Activated CD8-positive, alpha-beta T cell treated with anti-CD3 and anti-CD28 coated beads, Interleukin-2, amount 10 ng/mL, durations not matched to agents 7 days and 5 days (primary cell): ENCODE measurements around the gene LOXL3. TPM values are rescaled to one million over a fixed set of nuclear protein-coding genes. Genes with fewer than 3 reads are reported as not detected.

Experiments used
- ATAC-seq: fragments of 150-1000 bp; cut with Tn5 transposase; one replicate; pipeline ENCODE4 v1.10.0; 2021; ENCODE audit warnings: moderate library complexity
- CTCF ChIA-PET: fragments of 350-600 bp; sonication (Branson Sonifier 250); formaldehyde crosslinking; loops from one replicate; lab custom pipeline; 2021; ENCODE audit warnings: antibody characterized with exemption; lab: Charles Lee
- POLR2A ChIA-PET: fragments of 350-600 bp; sonication (Branson Sonifier 250); formaldehyde crosslinking; loops from one replicate; lab custom pipeline; 2021; ENCODE audit warnings: antibody characterized with exemption; lab: Charles Lee
- DNase-seq: peaks from one replicate; pipeline ENCODE4 v3.0.0-alpha.2; 2020
- H3K27ac Mint-ChIP-seq: one replicate; pipeline ENCODE4 v1.8.0; 2021; ENCODE audit warnings: mild to moderate bottlenecking, mixed read lengths
- H3K27me3 Mint-ChIP-seq: one replicate; pipeline ENCODE4 v1.8.0; 2021; ENCODE audit warnings: low read depth, mixed read lengths
- H3K36me3 Mint-ChIP-seq: one replicate; pipeline ENCODE4 v1.8.0; 2021; ENCODE audit warnings: low read depth, mixed read lengths
- H3K4me1 Mint-ChIP-seq: one replicate; pipeline ENCODE4 v1.8.0; 2021; ENCODE audit warnings: low read depth, mixed read lengths
- H3K4me3 Mint-ChIP-seq: one replicate; pipeline ENCODE4 v1.8.0; 2021; ENCODE audit warnings: mild to moderate bottlenecking, mixed read lengths
- H3K9me3 Mint-ChIP-seq: one replicate; pipeline ENCODE4 v1.8.0; 2022; ENCODE audit warnings: mixed read lengths; ENCODE audit not compliant: insufficient read depth
- total RNA-seq, 2 experiments: library from RNA; stranded (reverse); gene quantifications; one replicate each; pipeline ENCODE4 v1.2.3, GENCODE V29; 2021

LOXL3 gene
- total RNA-seq, 2 experiments from 2014 or later: 0.21 to 0.23 TPM

DNA sequence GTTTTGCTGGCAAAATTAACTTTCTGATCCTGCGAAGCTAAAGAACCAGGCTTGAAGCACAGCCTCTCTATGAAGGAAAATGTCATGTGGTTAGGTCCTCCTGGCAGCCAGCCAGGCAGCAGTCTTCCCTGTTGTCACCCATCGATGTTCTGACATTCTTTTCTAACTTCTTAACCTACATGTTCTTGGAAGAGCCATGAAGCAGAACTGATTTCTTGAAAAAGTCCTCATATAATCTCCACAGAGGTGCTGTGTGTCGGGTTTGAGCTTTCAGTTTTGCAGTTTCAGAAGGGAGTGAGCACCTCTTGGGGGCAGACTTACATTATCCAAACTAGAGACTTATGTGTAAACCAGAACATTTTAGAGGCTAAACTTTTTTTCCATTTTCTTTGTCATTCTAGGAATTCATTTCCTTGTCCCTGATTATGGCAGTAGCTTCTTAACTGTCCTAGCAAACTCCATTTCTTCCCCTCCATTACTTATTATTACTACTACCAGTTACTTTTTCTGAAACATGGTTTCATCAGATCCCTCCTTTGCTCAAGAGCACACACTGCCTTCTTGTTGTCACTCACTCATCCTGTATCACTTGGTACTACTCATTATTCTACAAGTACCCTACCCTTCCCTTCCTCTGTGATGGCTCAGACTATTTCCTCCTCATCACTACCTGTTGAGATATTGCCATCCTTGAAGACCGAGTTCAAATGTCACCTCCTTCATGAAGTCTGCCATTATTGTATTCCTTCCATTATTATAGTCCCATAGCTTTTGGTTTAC, 31.9 kb upstream of the LOXL3 start:
- H3K27ac Mint-ChIP-seq: peak overlapping the region; percentile 71
- H3K4me1 Mint-ChIP-seq: peaks cover 25% of the 10 kb centered on the region
- H3K4me3 Mint-ChIP-seq: peak overlapping the region; percentile 47
- ChIA-PET CTCF (interaction anchor here (0.7 to 9.2 kb wide), 28 partner anchors 14 to 380 kb away, joined by 3 to 231 read pairs (median 5); partner anchors contain the start of genes AUP1, CCDC142, DQX1 and HTRA2), POLR2A (interaction anchor here (0.6 to 2.3 kb wide), 11 partner anchors 10 to 131 kb away, joined by 3 to 7 read pairs (median 3); partner anchors contain the start of genes AUP1, CCDC142, HTRA2 and INO80B)
- peaks cover 11% of the 10 kb centered on the region for H3K27me3 Mint-ChIP-seq
- no peaks in the 10 kb centered on the region for H3K9me3 Mint-ChIP-seq
- DNase-seq (peak; percentile 38), ATAC-seq (peak; percentile 62)
- no peaks in the 10 kb centered on the region for H3K36me3 Mint-ChIP-seq

DNA sequence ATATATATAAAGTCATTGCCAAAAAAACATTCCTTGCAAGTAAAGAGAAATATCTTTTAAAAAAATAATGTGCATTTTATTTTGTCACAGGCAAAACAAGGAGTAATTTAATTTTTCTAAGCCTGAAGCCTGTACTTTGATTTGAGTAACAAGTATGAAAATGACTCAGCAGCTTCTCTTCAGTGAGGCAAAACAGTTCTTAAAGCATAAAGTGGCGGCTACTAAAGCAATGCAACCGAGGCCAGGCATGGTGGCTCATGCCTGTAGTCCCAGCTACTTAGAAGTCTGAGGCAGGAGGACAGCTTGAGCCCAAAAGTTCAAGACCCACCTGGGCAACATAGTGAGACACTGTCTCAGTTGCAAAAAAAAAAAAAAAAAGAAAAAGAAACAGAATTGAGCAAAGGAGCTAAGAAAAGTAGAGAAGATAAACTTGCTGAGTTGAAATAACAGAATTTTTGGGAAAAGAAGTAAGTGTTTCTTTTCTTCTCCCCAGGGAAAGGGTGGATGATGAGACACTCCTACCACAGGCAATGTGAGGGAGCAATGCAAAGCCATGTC, 30.4 kb upstream of the LOXL3 start:
- Mint-ChIP-seq H3K27me3 (peaks cover 15% of the 10 kb centered on the region), H3K27ac (no peak overlapping the region), H3K9me3 (no peaks in the 10 kb centered on the region), H3K4me1 (peaks cover 25% of the 10 kb centered on the region), H3K36me3 (no peaks in the 10 kb centered on the region), H3K4me3 (no peak overlapping the region)
- ATAC-seq: no peak
- DNase-seq: no peak
- CTCF ChIA-PET: interaction anchor here (0.8 to 9.2 kb wide), 12 partner anchors 13 to 334 kb away, joined by 3 to 231 read pairs (median 23); partner anchors contain the start of genes CCDC142, LBX2, PCGF1 and TTC31
- POLR2A ChIA-PET: interaction anchor here (2.3 kb wide), 1 partner anchor 55 kb away, joined by 7 read pairs; the partner anchor contains the start of genes AUP1 and HTRA2

- ChIA-PET POLR2A (interaction anchor here (0.9 kb wide), 1 partner anchor 52 kb away, joined by 3 read pairs; no protein-coding TSS in a partner anchor), CTCF (interaction anchor here (0.8 to 9.2 kb wide), 7 partner anchors 12 to 101 kb away, joined by 3 to 231 read pairs (median 43); partner anchors contain the start of genes CCDC142, PCGF1 and TTC31)
- Mint-ChIP-seq H3K4me3 (no peak overlapping the region), H3K27ac (no peak overlapping the region), H3K9me3 (no peaks in the 10 kb centered on the region), H3K4me1 (peaks cover 25% of the 10 kb centered on the region), H3K27me3 (peaks cover 10% of the 10 kb centered on the region), H3K36me3 (no peaks in the 10 kb centered on the region)
- DNase-seq (no peak), ATAC-seq (no peak)
Measured at GRCh38 chr2:74583504-74583903, 29.8 kb upstream of the LOXL3 start.

GRCh38 chr2:74582184-74582583, 28.4 kb upstream of the LOXL3 start:
- no peaks in the 10 kb centered on the region for H3K36me3 Mint-ChIP-seq
- no peaks in the 10 kb centered on the region for H3K9me3 Mint-ChIP-seq
- ChIA-PET CTCF (interaction anchor here (1.0 to 8.7 kb wide), 3 partner anchors 11 to 99 kb away, joined by 3 to 231 read pairs (median 3); partner anchors contain the start of genes CCDC142 and TTC31), POLR2A (no interaction called here)
- no peak for ATAC-seq
- no peak overlapping the region for H3K27ac Mint-ChIP-seq
- peaks cover 29% of the 10 kb centered on the region for H3K4me1 Mint-ChIP-seq
- no peak overlapping the region for H3K4me3 Mint-ChIP-seq
- H3K27me3 Mint-ChIP-seq: peaks cover 10% of the 10 kb centered on the region
- no peak for DNase-seq

- Mint-ChIP-seq H3K4me3 (no peak overlapping the region), H3K4me1 (peaks cover 35% of the 10 kb centered on the region)
- POLR2A ChIA-PET: no interaction called here
Measured at GRCh38 chr2:74581463-74581862, 27.7 kb upstream of the LOXL3 start.

GRCh38 chr2:74578408-74578807, 24.7 kb upstream of the LOXL3 start:
- CTCF ChIA-PET: interaction anchor here (1.3 to 16.0 kb wide), 4 partner anchors 7 to 79 kb away, joined by 3 to 231 read pairs (median 4); partner anchors contain the start of gene LBX2
- peaks cover 32% of the 10 kb centered on the region for H3K4me1 Mint-ChIP-seq
- peaks cover 10% of the 10 kb centered on the region for H3K27me3 Mint-ChIP-seq
- H3K27ac Mint-ChIP-seq: no peak overlapping the region
- POLR2A ChIA-PET: no interaction called here
- H3K9me3 Mint-ChIP-seq: no peaks in the 10 kb centered on the region
- H3K36me3 Mint-ChIP-seq: peaks cover 5% of the 10 kb centered on the region
- ATAC-seq (no peak), DNase-seq (no peak)
- H3K4me3 Mint-ChIP-seq: no peak overlapping the region

More at GRCh38 chr2:74581463-74581862, 27.7 kb upstream of the LOXL3 start:
- DNase-seq (no peak), ATAC-seq (no peak)
- Mint-ChIP-seq H3K27me3 (peaks cover 10% of the 10 kb centered on the region), H3K27ac (no peak overlapping the region), H3K9me3 (no peaks in the 10 kb centered on the region), H3K36me3 (no peaks in the 10 kb centered on the region)
- CTCF ChIA-PET: interaction anchor here (8.7 kb wide), 1 partner anchor 10 kb away, joined by 231 read pairs; no protein-coding TSS in a partner anchor

DNA sequence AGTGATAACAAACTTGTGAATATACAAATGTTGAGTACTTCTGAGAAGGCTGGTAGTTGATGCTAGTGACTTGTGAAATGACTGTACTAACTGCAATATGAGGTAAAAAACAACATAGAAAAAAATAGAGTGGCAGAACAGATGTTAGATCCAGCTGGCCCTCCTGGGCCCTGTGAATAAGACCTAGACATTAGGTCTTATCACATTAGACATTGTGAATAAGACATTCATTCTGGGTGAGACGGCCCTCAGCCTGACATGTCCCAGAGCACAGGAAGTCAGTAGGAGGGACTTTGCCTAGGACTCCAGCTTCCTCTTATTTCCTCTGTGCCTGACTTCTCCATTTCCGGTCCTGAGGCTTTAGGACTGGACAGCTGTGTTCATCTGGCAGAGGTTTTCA, 23.7 kb upstream of the LOXL3 start:
- ChIA-PET POLR2A (interaction anchor here (1.2 to 1.9 kb wide), 2 partner anchors 26 to 47 kb away, joined by 4 to 5 read pairs; no protein-coding TSS in a partner anchor), CTCF (interaction anchor here (0.7 to 16.0 kb wide), 6 partner anchors 8 to 95 kb away, joined by 3 to 231 read pairs (median 4); partner anchors contain the start of genes CCDC142, LBX2 and TTC31)
- no peak overlapping the region for H3K4me3 Mint-ChIP-seq
- no peak overlapping the region for H3K27ac Mint-ChIP-seq
- H3K4me1 Mint-ChIP-seq: peaks cover 32% of the 10 kb centered on the region
- peaks cover 7% of the 10 kb centered on the region for H3K27me3 Mint-ChIP-seq
- peaks cover 5% of the 10 kb centered on the region for H3K36me3 Mint-ChIP-seq
- no peak for ATAC-seq
- DNase-seq: no peak
- H3K9me3 Mint-ChIP-seq: no peaks in the 10 kb centered on the region

DNA sequence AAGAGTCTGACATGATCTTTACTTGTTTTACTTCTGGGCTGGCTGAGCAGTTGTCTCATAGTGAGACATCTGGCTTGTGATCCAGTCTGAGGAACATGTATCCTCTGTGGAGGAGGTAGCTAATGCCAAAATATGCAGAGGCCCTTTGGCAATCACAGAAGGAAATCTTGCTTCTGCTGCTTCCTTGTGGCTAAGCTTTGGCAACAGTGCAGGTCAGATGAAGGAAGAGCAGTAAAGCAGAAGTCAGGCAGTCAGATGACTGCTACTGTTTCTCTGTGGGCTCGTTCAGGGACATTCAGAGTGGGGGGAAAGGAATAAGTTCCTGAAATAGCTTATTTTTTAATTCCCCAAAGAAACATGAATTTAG, 23.1 kb upstream of the LOXL3 start:
- ATAC-seq (no peak), DNase-seq (no peak)
- ChIA-PET POLR2A (interaction anchor here (1.2 to 1.9 kb wide), 2 partner anchors 26 to 46 kb away, joined by 4 to 5 read pairs; no protein-coding TSS in a partner anchor), CTCF (interaction anchor here (0.7 to 16.0 kb wide), 7 partner anchors 9 to 94 kb away, joined by 3 to 231 read pairs (median 3); partner anchors contain the start of genes CCDC142, LBX2 and TTC31)
- H3K4me3 Mint-ChIP-seq: no peak overlapping the region
- H3K27ac Mint-ChIP-seq: no peak overlapping the region
- H3K4me1 Mint-ChIP-seq: peaks cover 32% of the 10 kb centered on the region
- H3K36me3 Mint-ChIP-seq: peaks cover 5% of the 10 kb centered on the region
- peaks cover 7% of the 10 kb centered on the region for H3K27me3 Mint-ChIP-seq
- H3K9me3 Mint-ChIP-seq: no peaks in the 10 kb centered on the region

- CTCF ChIA-PET: interaction anchor here (1.0 to 16.0 kb wide), 5 partner anchors 9 to 94 kb away, joined by 3 to 231 read pairs (median 3); partner anchors contain the start of genes CCDC142 and TTC31
Measured at GRCh38 chr2:74576211-74576862, 22.6 kb upstream of the LOXL3 start.

DNA sequence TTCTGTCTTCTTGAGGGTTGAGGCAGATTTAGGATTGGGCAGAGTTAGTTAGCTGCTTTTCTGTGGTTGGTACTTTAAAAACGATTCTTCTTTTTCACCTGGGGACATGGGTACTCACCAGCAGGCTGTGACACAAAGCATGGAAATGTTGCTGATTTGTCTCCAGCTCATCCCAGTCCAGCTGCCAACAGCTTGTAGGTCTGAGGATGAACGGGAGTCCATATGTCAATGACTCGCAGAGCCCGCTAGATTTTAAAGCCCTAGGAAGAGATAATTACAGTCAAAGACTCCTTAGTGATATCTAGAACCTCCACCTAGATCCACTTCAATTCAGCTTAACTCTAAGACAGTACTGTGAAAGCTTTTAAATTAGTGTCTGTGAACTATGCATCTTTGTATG, 21.6 kb upstream of the LOXL3 start:
- ATAC-seq: no peak
- POLR2A ChIA-PET: interaction anchor here (0.8 kb wide), 1 partner anchor 77 kb away, joined by 4 read pairs; no protein-coding TSS in a partner anchor
- no peak for DNase-seq

More at GRCh38 chr2:74576211-74576862, 22.6 kb upstream of the LOXL3 start:
- no peak overlapping the region for H3K4me3 Mint-ChIP-seq
- POLR2A ChIA-PET: interaction anchor here (0.8 to 1.9 kb wide), 3 partner anchors 25 to 78 kb away, joined by 4 to 5 read pairs (median 4); no protein-coding TSS in a partner anchor
- ATAC-seq (no peak), DNase-seq (no peak)
- peaks cover 7% of the 10 kb centered on the region for H3K27me3 Mint-ChIP-seq
- H3K27ac Mint-ChIP-seq: no peak overlapping the region
- H3K9me3 Mint-ChIP-seq: no peaks in the 10 kb centered on the region
- H3K4me1 Mint-ChIP-seq: peaks cover 32% of the 10 kb centered on the region
- H3K36me3 Mint-ChIP-seq: peaks cover 5% of the 10 kb centered on the region

More for the DNA sequence above, 21.6 kb upstream of the LOXL3 start:
- Mint-ChIP-seq H3K9me3 (no peaks in the 10 kb centered on the region), H3K27ac (no peak overlapping the region), H3K27me3 (peaks cover 4% of the 10 kb centered on the region), H3K36me3 (peaks cover 5% of the 10 kb centered on the region), H3K4me1 (peaks cover 32% of the 10 kb centered on the region), H3K4me3 (no peak overlapping the region)
- CTCF ChIA-PET: interaction anchor here (1.2 to 16.0 kb wide), 5 partner anchors 8 to 92 kb away, joined by 3 to 231 read pairs (median 6); partner anchors contain the start of genes CCDC142 and TTC31
